ENCODE measurements around the gene LRRTM4. TPM values are rescaled to one million over a fixed set of nuclear protein-coding genes. Genes with fewer than 3 reads are reported as not detected.

LRRTM4 gene
- polyA plus RNA-seq, 3 donors: 0.68 to 1.9 (median 1.3) TPM

DNA sequence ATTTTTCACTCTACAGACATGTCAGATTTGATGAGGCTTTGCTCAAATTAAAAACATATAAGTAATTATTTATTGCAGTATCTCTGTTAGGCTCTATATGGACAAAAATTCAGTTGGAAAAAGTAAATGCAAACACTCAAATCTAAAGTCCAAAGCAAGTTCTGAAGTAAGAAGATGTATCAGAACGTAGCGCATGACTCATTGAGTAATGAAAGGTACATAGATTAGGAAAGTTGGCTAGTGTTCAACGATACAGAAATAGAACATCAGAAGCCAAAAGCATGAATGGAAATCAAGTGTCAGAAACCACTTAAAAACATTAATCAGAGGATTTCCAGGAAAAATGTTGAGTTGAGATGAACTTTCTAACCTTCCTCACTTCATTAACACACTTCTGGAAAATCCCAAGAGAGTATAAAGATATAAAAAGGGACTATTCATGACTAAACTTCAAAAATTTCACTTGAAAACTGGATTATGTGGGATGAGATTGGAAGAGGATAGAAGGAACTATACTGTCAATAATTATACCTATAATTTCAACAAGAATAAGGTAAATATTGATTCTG, 494.1 kb downstream of the LRRTM4 start:
- DNase-seq (ENCODE audit: extremely low read depth in 1 of 11, low read depth in 9 of 11, low spot score in 4 of 11): no peak

DNA sequence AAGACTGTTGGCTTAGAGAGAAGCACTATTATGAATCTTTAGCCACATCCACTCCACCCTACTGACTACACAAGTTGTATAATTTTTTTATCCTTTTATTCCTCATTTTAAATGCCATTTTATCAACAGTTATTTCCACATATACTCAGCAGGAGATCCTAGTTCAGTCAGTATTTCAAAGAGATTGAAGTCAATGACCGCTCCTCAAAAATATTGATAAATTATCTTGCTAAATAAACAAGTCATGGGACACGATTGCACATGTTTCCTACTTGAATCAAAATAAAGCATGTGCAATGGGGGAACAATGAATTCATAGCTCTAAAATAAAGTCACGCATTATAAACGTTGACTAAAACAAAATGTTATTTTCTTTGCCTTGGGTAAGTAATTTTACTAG, 496.5 kb downstream of the LRRTM4 start:
- no peak for DNase-seq (ENCODE audit: extremely low read depth in 1 of 11, low read depth in 9 of 11, low spot score in 4 of 11)

DNA sequence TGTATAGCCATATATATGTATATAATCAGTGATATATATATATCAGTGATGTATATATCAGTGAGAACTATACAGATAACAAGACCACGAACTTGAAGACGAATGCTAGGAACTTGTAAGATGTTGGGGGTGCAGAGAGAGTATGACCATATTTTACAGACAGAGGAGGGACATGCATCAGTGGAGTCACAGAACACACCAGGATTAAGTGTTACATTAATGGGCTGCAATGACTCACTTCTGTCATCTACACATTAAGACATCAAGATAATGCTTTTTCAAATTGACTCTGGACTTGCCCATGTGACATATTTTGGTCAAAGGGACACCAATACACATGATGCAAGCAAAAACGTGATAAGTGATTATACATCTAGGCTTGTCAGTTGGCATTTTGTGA, 501.0 kb downstream of the LRRTM4 start:
- no peak for DNase-seq (ENCODE audit: extremely low read depth in 1 of 11, low read depth in 9 of 11, low spot score in 4 of 11)

DNA sequence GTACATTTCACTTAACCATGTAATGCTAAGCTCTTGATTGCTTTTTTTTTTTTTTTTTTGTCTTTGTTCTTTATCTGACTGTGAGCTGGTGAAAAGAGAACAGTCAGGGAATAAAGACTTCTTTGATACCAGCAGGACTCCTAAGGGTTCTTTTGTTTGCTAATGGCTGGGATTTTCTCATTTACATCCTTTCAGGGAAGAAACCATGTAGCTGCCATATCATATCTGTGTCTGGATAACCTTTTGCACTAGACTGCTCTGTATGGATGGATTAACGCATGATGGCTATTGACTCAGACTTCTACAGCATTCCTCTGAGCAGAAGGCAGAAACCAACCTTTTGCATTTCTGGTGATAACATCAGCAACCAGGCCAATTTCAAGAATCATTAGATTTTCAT, 504.0 kb downstream of the LRRTM4 start:
- no peak for DNase-seq (ENCODE audit: extremely low read depth in 1 of 11, low read depth in 9 of 11, low spot score in 4 of 11)

DNA sequence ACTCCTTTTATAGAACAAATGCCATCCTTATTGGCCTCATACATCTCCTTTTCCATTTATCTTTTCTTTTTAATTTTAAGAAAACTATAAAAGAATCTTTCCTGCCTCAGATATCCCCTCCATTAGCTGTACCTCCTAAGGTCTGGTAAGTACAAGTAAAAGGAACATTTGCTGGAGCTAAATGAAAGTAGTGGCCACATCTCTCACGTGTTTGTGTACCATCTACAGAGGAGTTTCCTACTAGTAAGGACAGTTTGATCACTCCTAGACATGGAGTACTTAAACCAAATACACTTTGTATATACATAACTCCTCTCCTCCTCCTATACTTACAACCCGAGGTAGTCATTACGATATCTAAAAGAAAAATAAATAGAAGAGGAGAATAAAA, 504.8 kb downstream of the LRRTM4 start:
- DNase-seq (ENCODE audit: extremely low read depth in 1 of 11, low read depth in 9 of 11, low spot score in 4 of 11): no peak

DNA sequence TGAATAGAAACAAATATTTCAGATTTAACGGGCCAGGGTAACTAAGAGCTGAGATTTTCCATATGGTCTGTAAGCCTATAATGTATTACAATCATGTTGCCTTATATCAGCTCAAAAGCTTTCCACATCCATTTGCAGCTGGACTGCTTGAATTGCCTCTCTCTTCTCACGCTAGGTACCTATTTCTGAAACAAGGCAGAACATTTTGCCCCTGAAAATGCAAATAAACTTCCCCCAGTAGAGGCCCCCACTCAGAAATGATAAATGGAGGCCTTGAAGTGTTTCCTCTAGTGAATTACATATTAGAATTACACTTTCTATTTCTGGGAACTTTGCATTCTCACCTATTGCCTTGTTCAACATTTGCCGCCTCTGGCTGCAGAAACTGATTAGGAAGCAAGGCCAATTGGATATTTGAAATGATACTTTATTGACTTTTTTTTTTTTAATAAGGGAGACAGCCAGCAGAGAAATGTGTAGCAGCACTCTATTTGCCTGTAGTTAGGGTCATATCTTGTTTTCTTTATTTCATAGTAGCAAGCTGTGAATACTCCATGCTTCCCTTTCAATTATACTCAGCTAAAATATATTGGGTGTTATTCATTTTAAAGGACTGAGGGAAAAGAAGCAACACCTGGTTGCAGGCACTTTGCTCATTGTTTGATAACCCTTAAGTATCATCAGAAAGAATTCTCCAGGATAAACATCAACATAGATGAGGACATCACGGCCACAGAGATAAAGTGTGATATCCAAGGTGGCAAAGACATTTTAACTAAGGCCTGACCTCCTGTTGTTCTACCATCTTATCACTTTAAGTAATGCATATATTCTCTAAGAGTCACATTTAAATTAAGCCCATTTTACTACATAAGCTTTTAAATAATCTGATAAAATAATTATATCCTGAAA, 505.5 kb downstream of the LRRTM4 start:
- no peak for DNase-seq (ENCODE audit: extremely low read depth in 1 of 11, low read depth in 9 of 11, low spot score in 4 of 11)

DNA sequence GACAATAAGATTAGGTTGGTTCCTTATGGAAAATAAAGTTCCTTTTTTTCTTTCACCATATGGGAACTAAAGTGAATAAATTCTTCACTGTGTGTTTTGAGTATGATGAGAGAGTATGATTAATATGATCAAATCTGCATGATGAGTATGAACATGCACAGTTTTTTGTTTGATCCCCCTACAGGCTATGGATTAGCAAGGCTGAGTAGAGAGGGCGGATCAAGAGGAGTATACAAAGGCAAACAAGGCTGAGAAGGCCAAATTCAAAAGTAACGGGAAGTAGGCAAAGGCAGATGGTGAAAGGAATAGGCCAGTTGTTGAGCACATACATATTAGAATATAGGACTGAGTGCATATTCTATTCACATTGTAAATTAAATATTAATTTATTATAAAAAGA, 508.2 kb downstream of the LRRTM4 start:
- no peak for DNase-seq (ENCODE audit: extremely low read depth in 1 of 11, low read depth in 9 of 11, low spot score in 4 of 11)

DNA sequence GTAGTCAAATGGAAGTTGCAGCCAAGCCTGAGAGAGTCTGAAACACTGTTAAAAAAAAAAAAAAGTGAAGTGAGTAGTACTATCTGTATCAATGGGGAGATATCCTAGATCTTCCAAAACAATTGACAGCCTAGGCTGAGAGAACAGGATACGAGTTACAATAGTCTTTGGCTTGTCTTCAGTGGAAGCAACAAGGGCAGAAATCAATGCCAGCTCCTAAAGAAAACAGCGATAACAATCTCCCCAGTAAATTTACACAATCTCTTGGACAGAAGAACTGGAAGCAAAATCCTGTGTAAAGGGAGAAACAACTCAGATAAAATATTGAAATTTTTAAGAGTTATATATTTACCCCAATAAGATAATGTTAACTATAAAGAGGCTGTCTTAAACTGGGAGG, 508.7 kb downstream of the LRRTM4 start:
- no peak for DNase-seq (ENCODE audit: extremely low read depth in 1 of 11, low read depth in 9 of 11, low spot score in 4 of 11)

DNA sequence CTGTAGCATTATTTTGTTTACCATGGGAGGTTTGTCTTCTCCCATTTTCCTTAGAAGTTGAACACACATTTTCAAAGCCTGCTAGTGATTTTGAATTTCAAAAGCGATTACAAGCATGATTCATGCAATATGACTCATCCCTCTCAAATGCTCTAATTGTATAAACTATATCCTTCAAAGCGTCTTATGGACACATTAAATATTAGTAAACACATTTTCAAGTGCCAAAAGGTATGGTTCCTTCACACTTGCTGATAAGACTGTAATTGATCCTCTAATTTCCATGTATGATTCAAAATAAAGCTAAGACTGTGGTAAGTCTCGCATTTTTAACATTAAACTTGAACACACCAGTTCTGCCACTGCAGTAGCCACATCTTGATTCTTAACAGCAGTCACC, 512.9 kb downstream of the LRRTM4 start:
- no peak for DNase-seq (ENCODE audit: extremely low read depth in 1 of 11, low read depth in 9 of 11, low spot score in 4 of 11)

DNA sequence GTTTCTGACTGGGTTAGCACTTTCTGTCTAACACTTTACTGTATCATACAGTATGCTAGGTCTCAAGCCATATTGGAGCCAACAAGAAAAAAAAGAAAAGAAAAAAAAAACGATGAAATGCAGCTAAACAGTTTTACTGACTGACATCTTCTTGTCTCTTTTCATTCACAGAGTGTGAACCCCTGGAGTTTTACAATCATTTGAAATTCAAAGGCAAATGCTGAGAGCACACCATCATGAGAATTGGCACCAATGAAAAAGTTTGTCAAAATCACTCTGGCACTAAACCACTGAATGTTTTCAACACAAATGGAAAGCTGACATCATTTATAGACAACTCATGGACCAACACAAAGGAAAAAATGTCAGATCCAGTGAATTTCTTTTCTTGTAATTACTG, 513.3 kb downstream of the LRRTM4 start:
- DNase-seq (ENCODE audit: extremely low read depth in 1 of 11, low read depth in 9 of 11, low spot score in 4 of 11): no peak

DNA sequence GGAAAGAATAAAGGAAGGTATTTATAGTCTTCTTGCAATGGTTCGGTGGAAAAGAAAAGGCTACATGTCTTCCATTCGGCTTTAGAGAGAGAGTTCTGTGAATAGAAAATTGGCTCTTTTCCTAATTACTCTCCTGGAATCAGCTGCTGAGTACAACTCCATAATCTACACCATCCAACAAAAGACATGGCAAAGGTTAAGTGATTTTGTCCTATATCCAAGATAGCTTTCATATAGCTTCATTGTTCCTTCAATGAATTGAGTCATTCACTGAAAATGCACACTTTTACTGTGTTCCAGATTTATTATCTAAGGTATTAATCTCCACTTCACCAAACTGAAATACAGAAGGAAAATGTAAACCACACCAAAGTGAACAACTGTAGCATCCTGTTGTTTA, 514.5 kb downstream of the LRRTM4 start:
- DNase-seq (ENCODE audit: extremely low read depth in 1 of 11, low read depth in 9 of 11, low spot score in 4 of 11): no peak

DNA sequence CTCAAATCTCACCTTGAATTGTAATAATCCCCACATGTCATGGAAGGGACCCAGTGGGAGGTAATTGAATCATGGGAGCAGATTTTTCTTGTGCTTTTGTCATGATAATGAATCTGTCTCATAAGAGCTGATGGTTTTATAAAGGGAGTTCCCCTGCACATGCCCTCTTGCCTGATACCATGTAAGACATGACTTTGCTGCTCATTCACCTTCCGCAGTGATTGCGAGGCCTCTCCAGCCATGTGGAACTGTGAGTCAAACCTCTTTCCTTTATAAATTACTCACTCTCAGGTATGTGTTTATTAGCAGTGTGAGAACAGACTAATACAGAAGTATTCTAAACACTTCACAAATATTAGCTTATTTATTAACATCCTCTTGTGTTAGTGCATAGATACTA, 516.7 kb downstream of the LRRTM4 start:
- no peak for DNase-seq (ENCODE audit: extremely low read depth in 1 of 11, low read depth in 9 of 11, low spot score in 4 of 11)

DNA sequence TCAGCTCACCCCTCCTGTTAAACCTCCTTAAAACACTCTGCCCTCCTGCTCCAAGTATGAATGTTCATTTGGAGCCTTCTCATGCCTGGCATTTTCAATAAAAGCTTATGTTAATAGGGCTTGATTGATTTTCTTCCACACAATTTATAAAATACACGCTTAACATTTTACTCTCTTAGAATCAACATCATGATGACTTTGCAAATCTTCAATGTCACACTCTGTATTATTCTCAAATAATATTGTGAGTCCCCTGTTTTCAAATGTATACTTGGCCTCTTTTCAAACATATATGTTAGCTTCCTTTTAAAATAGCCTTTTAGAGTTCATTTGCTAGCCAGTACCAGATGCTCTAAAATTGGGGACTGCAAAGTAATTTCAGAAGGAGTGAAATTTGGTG, 520.3 kb downstream of the LRRTM4 start:
- no peak for DNase-seq (ENCODE audit: extremely low read depth in 1 of 11, low read depth in 9 of 11, low spot score in 4 of 11)

DNA sequence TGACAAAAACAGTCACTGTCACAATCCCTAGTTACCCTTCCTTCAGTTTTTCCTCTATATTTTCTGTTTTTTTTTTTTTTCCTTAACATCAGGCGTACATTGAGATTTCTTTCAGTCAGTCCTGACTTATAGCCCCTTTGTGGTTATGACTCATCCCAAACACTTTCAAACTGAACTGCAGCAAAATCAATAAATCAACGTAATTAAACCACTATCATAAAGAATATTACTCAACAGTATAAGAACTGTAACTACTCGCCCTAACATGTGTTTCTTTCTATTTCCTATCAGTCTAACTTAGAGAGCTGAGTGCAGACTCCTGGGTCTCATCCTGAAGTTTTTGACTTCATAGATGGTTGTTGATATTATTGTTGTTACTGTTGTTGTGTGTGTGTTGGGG, 523.5 kb downstream of the LRRTM4 start:
- DNase-seq (ENCODE audit: extremely low read depth in 1 of 11, low read depth in 9 of 11, low spot score in 4 of 11): no peak

DNA sequence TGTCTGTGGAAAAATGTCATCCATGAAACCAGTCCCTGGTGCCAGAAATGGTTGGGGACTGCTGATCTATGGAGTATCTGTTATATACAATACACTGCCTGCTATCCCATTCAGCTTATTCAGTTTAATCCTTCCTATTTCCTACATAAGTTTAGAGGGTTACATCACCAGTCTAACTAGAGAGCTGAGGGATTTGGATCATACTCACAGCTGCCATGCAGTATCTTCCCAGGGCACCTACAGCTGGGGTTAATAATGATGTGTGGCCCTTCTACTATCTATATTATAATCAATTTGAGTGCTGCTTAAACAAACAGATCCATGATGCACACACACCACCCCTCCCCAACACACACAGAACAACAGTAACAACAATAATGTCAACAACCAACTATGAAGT, 524.0 kb downstream of the LRRTM4 start:
- DNase-seq (ENCODE audit: extremely low read depth in 1 of 11, low read depth in 9 of 11, low spot score in 4 of 11): no peak

DNA sequence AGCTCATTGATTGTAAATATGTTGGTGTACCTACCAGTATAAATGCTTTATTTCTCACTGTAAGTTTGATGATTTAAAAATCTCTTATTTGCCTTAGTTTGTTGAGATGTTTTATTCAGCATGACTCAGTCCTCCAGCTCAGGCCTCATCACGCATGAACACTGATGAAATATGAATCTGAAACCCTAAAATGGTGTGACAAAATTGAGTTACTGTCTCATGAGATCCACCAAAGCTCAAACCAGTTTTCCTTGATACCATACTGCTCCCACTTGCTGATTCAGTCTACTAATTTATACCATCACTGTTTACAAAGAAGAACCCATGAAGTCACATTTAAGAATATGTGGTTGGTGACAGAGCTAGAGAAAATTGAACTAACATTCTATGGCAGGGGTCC, 524.9 kb downstream of the LRRTM4 start:
- no peak for DNase-seq (ENCODE audit: extremely low read depth in 1 of 11, low read depth in 9 of 11, low spot score in 4 of 11)

DNA sequence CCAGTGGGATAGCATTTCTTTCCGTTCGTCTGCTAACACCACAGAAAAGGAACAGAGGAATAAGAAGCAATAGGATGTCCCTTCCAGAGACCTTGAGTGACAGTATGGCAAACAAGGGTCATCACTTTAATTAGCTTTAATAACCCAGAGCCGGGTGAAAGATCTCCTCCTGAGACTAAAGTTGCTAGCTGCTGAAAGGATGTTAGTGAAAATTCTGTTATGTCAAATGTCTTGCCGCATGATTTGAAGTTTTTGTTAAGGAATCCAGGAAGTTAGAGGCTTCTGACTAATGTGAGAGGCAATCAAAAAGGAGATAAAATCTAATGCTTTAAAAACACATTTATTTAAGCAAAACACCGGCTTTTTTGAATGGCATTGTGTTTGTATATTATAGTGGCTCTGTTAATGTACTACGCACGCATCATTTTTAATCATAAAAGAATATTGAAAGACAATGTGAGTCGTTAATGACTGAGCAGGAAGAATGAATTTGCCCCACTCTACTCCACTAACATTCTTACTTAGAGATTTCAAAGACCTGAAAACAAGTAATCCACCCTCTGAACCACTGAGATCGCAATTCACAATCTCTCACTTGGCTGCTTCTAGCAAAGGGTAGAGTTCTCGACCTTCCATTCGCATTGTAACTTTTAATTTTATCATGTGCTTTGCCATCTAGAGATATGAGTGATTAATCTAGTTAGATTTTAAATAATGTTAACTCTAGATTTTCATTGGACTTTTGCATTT, 536.6 kb downstream of the LRRTM4 start:
- no peak for DNase-seq (ENCODE audit: extremely low read depth in 1 of 11, low read depth in 9 of 11, low spot score in 4 of 11)

DNA sequence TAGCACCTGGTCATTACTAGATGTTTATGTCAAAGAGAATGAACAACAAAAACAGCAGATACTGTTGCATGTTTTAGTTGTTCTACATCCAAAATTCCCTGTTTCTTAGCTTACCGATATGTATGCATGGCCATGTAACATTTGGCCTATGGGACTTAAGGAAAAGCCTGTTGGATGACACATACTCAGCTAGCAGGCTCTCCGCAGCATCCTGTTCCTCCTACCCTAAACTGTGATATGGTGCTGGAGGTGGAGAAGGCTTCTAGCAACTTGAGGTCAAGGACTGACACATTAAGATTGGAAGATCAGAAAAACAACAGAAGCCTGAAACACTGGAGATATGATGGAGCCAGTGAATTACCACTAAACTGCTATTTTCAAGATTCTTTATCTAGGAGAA, 537.8 kb downstream of the LRRTM4 start:
- DNase-seq (ENCODE audit: extremely low read depth in 1 of 11, low read depth in 9 of 11, low spot score in 4 of 11): no peak

DNA sequence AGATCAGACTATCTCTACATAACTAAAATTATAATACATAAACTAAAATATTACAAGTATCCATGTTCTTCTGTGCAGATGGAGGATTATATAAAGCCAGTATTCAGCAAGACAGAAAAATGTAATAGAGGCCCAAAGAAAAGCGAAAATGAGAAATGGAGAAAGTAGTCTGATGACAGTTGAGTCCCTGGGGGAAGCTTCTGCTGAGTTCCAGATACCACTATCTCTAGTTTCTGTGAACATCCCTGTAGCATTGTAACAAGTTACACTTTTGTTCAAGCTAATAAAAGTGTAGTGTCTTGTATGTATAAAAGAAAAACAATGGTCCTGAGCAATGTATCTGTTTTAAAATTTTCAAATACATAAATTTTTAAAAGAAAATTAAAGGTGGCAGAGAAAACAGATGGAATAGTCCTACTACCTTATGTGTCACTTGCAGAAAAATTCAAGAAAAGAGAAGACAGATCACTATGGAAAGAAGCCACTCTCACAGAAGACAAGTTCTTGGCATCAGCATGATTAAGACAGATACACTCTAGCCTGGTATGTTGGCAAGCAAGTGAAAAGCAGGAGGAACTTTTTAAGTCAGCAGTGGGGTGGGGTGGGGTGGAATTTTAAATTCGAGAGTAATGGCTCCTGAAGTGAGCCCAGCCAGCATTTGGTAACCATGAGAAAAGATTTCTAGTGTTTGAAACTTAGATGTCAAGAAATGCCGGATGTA, 541.9 kb downstream of the LRRTM4 start:
- no peak for DNase-seq (ENCODE audit: extremely low read depth in 1 of 11, low read depth in 9 of 11, low spot score in 4 of 11)
